ENCODE measurements around the gene TLCD2. TPM values are rescaled to one million over a fixed set of nuclear protein-coding genes. Genes with fewer than 3 reads are reported as not detected.

TLCD2 gene
- total RNA-seq, 1 experiment from 2014 or later, result 1.5 TPM

DNA sequence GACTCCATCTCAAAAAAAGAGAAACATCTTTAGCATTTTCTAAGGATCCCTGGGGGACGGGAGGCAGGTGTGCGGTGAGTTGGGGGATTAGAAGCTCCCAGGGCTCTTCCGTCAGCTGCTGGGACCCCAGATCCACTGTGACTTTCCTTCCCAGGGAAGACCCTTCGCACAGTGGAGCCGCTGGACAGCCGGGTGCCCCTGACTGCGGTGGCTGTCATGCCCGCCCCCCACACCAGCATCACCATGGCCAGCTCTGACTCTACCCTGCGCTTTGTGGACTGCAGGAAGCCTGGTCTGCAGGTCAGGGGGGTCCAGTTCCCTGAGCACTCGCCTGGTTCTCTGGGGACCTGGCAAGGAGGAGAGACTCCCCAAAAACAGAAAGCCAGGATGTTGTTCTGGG, 25.2 kb upstream of the TLCD2 start:
- H4K5ac ChIP-seq (ENCODE audit: insufficient read length, low read depth, low read length), result no peak overlapping the region
- no peak overlapping the region for H3K9ac ChIP-seq (ENCODE audit: extremely low read depth, insufficient read length, low read length)
- H4K8ac ChIP-seq (replicated peaks; ENCODE audit: insufficient read length, low read depth, low read length), result no peak overlapping the region
- Mint-ChIP-seq H3K9me3 (peaks cover 0 to 9% of the 10 kb centered on the region in 2 experiments; a peak in 1 of 5 replicates), H3K4me1 (peaks cover 6 to 12% of the 10 kb centered on the region in 2 experiments; a peak in 1 of 4 replicates), H3K27ac (0 out of 7 replicates have a peak overlapping the region, but pooled peaks of 1 of the 3 experiments have one; percentile 28), H3K27me3 (ENCODE audit: low read depth) (no peaks in the 10 kb centered on the region; the same call in 1 of the 2 replicates), H3K4me3 (no peak overlapping the region), H3K36me3 (ENCODE audit: insufficient read depth in 1 of 3, low read depth in 3 of 3) (peaks cover 0 to 7% (median 3%) of the 10 kb centered on the region in 3 experiments; a peak in 3 of 7 replicates)
- H2BK12ac ChIP-seq (ENCODE audit: insufficient read length, low read depth, low read length), result no peak overlapping the region
- H4K20me1 ChIP-seq (ENCODE audit: control insufficient read depth, insufficient read depth, insufficient read length), result no peaks in the 10 kb centered on the region
- H4K91ac ChIP-seq (ENCODE audit: insufficient read length, low read depth, low read length), result no peak overlapping the region
- no peaks in the 10 kb centered on the region for H3K23me2 ChIP-seq (ENCODE audit: insufficient read length, low read depth, low read length, poor library complexity, severe bottlenecking)
- no peaks in the 10 kb centered on the region for H3K9me3 ChIP-seq (ENCODE audit: control insufficient read depth, low read depth, low read length)
- no peak overlapping the region for H2AK5ac ChIP-seq (ENCODE audit: insufficient read length, low read length)
- H3K27me3 ChIP-seq (ENCODE audit: insufficient read depth, low read length), result no peaks in the 10 kb centered on the region
- no peak overlapping the region for H2BK15ac ChIP-seq (ENCODE audit: low read depth, low read length)
- H2BK5ac ChIP-seq (ENCODE audit: insufficient read length, low read length), result no peak overlapping the region
- H3K14ac ChIP-seq (ENCODE audit: insufficient read depth, low read length), result no peak overlapping the region
- H3K18ac ChIP-seq (ENCODE audit: insufficient read length, low read depth, low read length), result no peak overlapping the region
- no peaks in the 10 kb centered on the region for H3K79me2 ChIP-seq (ENCODE audit: insufficient read depth, low read length)
- H2BK120ac ChIP-seq (ENCODE audit: low read depth, low read length, poor library complexity, severe bottlenecking), result no peak overlapping the region
- H2AFZ ChIP-seq (ENCODE audit: low read length), result no peak overlapping the region
- H3K27ac ChIP-seq (ENCODE audit: insufficient read length, low read depth, low read length), result no peak overlapping the region
- no peak overlapping the region for H3K56ac ChIP-seq (ENCODE audit: insufficient read length, low read depth, low read length)
- no peaks in the 10 kb centered on the region for H3K79me1 ChIP-seq (ENCODE audit: insufficient read depth, low read depth, low read length, poor library complexity, severe bottlenecking)
- no peaks in the 10 kb centered on the region; the same call in 1 of the 2 replicates for H3K4me1 ChIP-seq (ENCODE audit: insufficient read depth, low read length)
- H3K23ac ChIP-seq (ENCODE audit: insufficient read length, low read depth, low read length), result no peak overlapping the region
- no peak for DNase-seq
- H3K4me2 ChIP-seq (ENCODE audit: insufficient read depth, insufficient read length, low read length), result no peak overlapping the region
- H3K4ac ChIP-seq (ENCODE audit: low read depth, low read length), result no peak overlapping the region
- TF ChIP-seq, protein P1, sequence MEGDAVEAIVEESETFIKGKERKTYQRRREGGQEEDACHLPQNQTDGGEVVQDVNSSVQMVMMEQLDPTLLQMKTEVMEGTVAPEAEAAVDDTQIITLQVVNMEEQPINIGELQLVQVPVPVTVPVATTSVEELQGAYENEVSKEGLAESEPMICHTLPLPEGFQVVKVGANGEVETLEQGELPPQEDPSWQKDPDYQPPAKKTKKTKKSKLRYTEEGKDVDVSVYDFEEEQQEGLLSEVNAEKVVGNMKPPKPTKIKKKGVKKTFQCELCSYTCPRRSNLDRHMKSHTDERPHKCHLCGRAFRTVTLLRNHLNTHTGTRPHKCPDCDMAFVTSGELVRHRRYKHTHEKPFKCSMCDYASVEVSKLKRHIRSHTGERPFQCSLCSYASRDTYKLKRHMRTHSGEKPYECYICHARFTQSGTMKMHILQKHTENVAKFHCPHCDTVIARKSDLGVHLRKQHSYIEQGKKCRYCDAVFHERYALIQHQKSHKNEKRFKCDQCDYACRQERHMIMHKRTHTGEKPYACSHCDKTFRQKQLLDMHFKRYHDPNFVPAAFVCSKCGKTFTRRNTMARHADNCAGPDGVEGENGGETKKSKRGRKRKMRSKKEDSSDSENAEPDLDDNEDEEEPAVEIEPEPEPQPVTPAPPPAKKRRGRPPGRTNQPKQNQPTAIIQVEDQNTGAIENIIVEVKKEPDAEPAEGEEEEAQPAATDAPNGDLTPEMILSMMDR (conservative IDR thresholded peaks at IDR 0.05), result no peak
- H3T11ph ChIP-seq (ENCODE audit: low read length), result no peak overlapping the region
- no peak overlapping the region for H2BK20ac ChIP-seq (ENCODE audit: low read depth, low read length, poor library complexity, severe bottlenecking)
- no CpG with 5 or more reads among the region's 10 CpGs for WGBS (ENCODE audit: extremely low coverage, insufficient read length, low lambda C conversion rate)

Measured in H9 (cell line).